Activated CD4-positive, CD25-positive, alpha-beta regulatory T cell treated with anti-CD3 and anti-CD28 coated beads, Interleukin-2, amount 50 U/mL, for 72 hours (primary cell): ENCODE results near the gene TUBGCP6.

Experiments
- DNase-seq: peaks from one replicate; pipeline ENCODE4 v3.0.0; 2021

Gene TUBGCP6

DNA sequence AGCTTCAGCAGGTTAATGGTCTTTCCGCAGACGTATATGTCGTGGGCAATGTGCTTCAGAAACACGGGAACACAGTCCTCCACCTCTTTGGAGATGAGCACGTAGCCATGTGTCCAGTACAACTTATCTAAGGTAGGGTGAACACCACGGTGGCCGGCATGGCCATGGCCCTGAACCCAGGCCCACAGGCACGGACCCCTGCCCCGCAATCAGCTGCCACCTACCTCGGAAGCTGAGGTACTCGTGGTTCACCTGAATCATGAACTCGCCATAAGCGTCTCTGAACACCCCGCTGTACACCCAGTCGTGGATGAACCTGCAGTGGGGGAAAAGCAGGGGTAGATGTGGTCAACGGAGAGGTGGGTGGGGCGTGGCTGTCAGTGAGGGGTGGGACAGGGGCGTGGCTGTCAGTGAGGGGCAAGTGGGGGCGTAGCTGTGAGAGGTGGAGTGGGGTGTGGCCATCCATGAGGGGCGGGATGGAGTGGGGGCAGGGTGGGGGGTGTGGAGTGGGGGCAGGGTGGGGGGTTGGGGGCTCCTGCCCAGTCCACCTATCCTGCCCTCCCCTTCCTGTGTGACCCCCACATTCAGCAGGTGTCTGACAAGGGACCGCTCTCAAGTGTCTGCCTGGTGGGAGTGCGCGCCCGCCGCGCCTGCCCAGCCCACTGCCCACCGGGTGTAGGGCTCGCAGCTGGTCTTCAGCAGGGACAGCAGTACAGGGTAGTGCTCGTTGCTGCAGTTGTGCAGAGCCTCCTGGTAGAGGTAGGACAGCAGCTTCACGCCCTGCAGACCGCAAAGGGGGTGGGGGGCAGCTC, 18.6 kb downstream of the TUBGCP6 start:
- DNase-seq: no peak

GRCh38 chr22:50225200-50225969, 19.4 kb downstream of the TUBGCP6 start:
- no peak for DNase-seq

GRCh38 chr22:50224071-50224470, 20.8 kb downstream of the TUBGCP6 start:
- no peak for DNase-seq

GRCh38 chr22:50222508-50222907, 22.3 kb downstream of the TUBGCP6 start:
- no peak for DNase-seq

DNA sequence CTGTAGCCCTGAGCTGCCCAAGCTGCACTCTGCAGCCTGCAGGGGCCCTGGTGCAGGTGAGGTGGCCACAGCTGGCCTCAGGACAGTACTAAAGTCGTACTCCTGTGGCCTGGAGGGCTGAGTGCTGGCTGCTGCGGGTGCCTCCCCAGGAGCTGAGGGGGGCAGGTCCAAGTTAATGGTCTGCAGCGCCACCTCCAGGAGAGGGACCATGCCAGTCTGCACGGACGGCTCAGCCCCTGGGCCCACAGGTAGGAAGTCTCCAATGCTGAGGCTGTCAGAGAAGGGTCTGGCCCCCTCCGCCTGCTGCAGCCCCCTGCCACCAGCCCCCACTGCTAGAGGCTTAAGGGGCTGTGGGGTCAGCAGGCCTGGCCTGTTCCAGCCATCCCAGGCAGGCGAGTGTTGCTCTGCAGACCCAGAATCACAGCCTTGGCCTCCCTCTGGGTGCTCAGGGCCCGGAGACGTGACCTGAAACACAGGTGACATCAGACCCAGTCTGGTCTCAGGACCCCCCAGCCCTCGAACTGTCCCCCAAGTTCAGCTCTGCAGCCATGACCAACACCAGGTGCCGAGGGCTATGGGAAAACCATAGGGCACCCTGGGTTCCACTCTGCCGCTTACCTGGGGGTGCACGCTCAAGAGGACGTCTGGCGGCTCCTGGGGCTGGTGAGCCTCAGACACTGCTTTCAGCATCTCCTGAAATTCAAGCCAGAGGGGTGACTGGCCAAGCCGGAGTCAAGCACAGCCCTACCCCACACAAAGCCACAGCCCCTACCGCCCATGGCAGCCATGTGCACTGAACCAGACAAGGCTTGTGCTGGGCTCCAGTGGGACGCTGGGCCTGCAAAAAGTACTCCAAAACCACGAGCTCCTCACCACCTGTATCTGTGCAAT, 23.2 kb downstream of the TUBGCP6 start:
- no peak for DNase-seq

DNA sequence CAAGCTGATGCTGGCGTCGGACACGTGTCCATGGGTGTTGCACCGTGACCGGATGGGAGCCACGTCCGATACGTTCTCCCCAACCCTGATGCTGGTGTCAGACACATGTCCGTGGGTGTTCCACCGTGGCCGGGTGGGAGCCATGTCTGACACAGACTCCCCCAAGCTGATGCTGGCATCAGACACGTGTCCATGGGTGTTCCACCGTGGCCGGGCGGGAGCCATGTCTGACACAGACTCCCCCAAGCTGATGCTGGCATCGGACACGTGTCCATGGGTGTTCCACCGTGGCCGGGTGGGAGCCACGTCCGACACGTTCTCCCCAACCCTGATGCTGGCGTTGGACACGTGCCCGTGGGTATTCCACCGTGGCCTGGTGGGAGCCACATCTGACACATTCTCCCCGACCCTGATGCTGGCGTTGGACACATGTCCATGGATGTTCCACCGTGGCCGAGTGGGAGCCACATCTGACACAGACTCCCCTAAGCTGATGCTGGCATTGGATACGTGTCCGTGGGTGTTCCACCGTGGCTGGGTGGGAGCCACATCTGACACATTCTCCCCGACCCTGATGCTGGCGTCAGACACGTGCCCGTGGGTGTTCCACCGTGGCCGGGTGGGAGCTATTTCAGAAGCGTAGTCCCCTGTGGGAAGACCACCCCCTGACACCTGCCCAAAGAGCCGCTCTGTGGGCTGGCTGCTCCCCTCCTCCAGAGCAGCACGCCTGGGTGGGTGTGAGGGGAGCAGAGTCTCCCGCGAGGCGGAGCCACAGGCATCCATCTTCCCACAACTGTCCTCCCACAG, 24.0 kb downstream of the TUBGCP6 start:
- DNase-seq: no peak

- no peak for DNase-seq
Observed at GRCh38 chr22:50219800-50220602, 24.8 kb downstream of the TUBGCP6 start.

GRCh38 chr22:50218996-50219727, 25.7 kb downstream of the TUBGCP6 start:
- DNase-seq: no peak

DNA sequence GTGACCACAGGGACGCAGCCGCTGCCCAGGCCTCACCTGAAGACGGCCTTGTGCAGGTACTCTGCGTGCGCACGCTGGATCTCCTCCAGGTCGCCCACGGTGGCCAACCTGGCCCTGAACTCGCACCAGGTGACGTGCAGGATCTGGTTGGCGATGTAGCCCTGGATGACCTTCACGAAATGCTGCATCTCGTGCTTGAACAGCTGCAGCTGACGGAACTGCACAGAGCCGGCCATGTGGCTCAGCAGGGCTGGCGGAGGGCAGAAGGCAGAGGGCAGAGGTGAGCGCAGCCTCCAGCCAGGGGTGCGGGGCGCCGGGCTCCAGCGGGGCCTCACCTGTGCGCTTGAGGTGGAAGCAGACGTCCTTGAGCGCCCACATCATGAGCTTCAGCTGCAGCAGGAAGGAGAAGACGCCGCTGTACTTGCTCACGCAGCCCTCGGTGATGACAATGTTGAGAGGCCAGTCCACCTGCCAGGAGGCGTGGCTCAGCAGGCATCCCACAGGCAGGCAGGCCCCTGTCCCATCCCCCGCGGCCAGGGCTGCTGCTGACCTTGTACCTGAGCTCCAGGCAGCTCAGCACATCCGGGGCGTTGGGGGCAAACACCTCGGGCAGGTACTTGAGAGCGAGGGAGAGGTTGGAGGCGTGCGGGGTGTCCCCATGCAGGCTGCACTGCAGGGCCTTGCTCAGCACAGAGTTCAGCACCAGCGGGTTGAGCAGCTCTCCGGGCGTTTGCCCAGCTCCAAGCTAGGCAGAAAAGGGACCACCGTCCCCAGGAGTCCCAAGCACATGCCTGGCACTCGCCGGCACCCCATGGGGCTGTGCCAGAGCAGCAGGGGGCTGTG, 26.4 kb downstream of the TUBGCP6 start:
- no peak for DNase-seq

DNA sequence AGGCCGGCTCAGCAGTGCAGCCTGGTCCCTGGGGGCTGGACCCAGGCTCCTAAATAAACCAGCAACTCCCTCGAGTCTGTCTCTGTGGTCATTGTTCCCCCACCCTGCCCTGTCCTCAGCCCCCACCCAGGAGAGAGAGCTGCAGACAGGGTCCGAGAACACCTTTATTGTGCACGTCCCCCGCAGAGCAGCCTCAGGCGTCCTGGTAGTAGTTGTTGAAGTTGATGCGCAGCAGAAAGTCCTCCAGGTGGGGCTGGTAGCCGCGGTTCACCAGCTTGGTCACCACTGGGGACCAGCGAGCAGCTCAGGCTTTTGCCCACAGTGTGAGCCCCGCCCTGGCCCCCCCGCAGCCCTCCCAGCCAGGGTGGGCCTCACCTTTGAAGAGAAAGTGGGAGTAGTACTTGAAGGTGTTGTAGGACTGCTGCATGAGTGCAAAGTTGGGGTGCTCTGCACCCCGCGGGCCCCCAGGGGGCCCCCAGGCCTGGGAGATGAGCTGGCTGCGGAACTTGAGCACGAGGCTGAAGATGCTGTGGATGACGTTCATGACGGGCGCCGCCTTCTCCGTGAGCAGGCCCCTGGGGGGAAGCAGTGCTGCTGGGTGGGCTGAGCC, 27.2 kb downstream of the TUBGCP6 start:
- no peak for DNase-seq

- no peak for DNase-seq
Observed at GRCh38 chr22:50216684-50217520, 27.9 kb downstream of the TUBGCP6 start.

DNA sequence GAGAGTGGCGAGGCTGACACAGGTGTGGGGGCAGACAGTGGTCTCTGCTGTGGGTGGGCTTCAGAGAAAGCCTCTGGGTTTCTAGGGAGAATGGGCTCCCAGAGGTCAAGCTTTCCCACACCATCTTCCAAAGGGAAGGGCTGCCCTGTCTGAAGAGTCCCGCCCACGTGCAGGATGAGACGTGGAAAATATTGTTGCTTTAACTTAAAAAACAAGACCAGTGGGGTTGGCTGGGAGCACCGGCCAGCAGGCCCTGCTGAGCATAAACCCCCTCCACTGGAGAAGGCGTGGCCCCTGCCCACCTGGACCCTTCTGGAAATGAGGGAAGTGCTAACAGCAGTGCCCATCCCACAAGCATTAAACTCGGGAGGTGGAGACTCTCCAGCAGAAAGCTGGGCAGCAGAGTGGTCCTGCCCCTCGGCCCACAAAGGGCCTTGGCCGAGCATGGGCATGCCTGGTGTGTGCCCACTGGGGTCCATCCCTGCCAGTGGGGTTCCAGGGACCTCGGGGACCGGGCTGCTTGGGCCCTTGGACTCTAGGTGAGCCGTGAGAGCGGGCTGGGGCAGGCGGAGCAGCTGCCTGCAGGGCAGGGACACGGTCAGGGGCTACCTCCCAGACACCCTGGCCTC, 28.7 kb downstream of the TUBGCP6 start:
- no peak for DNase-seq

DNA sequence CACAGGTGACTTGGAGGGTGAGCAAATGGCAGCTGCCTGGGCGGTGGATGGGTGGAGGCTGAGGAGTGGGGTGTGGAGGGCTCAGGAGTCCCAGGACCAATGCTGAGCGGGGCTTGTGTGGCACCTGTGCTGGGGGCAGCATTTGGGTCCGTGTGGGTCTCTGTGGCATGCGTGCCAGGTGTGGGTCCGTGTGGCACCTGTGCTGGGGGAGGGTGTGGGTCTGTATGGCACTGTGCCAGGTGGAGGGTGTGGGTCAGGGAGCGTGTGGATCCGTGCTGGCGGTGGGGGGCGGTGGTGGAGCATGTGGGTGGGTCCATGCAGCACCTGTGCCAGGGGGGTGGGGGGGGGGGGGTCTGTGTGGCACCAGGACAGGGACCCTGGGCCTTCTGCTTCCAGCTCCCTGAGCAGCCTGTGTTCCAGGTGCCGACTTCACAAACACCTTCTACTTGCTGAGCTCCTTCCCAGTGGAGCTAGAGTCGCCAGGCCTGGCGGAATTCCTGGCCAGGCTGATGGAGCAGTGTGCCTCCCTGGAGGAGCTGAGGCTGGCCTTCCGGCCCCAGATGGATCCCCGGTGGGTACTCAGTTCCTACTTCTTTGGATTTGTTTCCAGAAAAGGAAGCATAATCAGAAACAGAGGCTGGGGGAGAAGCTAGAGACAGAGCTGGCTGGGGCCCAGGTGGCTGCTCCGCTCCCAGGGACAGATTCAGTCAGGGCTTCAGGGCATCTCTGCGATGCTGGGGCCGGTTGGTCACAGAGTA, 29.3 kb downstream of the TUBGCP6 start:
- DNase-seq: no peak

DNA sequence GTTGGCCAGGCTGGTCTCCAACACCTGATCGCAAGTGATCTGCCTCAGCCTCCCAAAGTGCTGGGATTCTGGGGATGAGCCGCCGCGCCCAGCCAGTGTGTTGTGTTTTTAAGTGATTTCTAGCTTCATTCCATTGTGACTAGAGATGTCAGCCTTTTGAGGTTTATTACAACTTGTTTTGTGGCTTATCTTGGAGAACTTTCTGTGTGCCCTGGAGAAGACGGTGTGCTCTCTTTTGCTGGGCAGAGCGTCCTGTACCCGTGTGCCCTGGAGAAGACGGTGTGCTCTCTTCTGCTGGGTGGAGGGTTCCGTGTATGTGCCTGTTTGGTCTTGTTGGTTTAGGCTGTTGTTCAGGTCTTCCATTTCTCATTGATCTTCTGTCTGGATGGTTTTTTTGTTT, 31.6 kb downstream of the TUBGCP6 start:
- DNase-seq: no peak

DNA sequence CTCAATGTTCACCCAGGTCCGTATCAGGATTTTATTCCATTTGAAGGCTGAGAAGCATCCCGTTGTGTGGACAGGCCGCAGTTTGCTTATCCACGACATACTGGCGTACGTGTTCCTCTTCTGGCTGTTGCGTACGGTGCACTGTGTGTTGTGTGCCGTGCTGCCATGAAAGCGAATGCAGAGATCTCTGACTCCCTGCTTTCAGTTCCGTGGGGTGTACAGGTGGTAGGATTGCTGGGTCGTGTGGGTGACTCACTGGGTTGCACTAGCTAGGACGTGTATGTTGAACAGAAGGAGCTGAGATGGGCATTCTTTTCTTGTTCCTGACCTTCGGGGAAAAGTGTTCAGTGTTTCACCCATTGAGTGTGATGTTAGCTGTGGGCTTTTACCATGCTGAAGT, 33.7 kb downstream of the TUBGCP6 start:
- no peak for DNase-seq

DNA sequence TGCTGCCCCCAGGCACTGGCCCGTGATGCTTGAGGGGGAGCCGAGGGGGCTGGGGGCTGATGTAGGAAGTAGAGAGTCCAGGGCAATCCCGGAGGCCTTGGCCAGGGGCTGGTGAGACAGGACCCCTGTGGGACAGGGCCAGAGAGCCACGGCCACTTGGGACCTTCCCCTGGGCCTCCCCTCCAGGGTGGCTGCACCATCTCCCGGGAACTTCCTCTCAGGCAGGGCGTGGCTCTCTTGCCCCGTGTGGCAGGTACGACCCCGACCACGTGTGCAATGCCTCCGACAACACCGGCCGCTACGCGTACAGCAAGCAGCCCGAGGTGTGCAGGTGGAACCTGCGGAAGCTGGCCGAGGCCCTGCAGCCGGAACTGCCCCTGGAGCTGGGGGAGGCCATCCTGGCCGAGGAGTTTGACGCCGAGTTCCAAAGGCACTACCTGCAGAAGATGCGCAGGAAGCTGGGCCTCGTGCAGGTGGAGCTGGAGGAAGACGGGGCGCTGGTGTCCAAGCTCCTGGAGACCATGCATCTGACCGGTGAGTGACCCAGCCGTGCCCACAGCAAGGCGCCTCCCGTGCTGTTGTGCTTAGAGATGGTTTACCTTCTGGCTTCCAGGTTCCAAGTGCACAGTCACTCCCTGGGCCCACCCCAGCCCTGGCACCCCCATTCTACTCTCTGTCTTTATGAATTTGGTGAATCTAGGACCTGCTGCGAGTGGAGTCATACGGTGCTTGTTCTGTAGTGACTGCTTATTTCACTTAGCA, 34.3 kb downstream of the TUBGCP6 start:
- DNase-seq: no peak
